OCI-LY7 (cell line): ENCODE data around the gene GPR142. TPM values are rescaled to one million over a fixed set of nuclear protein-coding genes. Genes with fewer than 3 reads are reported as not detected.

Experiments used
- BruUV-seq: library from RNA; stranded (reverse); fragments of 400-500 nt; replicated peaks from 2 replicates; lab custom pipeline; 2021; lab: Mats Ljungman, UMichigan
- CTCF ChIA-PET: fragments of 300-600 bp; sonication (Branson Sonifier 250); formaldehyde crosslinking; loops from one replicate; lab custom pipeline; 2022; ENCODE audit warnings: antibody characterized with exemption; ENCODE audit not compliant: unreplicated experiment; lab: Charles Lee
- POLR2A ChIA-PET: fragments of 300-600 bp; sonication (Branson Sonifier 250); formaldehyde crosslinking; loops from one replicate; lab custom pipeline; 2022; ENCODE audit warnings: antibody characterized with exemption; lab: Charles Lee
- DNase-seq: peaks from one replicate; pipeline ENCODE4 v3.0.0-alpha.2; 2015; ENCODE audit warnings: low spot score
- H2AFZ ChIP-seq: fragments of 200-600 bp; sonication (generic), shearing (Covaris generic); 2 replicates; pipeline ENCODE4 v1.6.1; 2014; ENCODE audit warnings: mild to moderate bottlenecking, antibody characterized with exemption, low read length, moderate library complexity
- H3K27ac ChIP-seq: fragments of 200-600 bp; sonication (generic); 2 replicates; pipeline ENCODE4 v1.5.1; 2014; ENCODE audit warnings: mixed run types, low read depth, mild to moderate bottlenecking, moderate library complexity, low read length, inconsistent platforms; ENCODE audit not compliant: poor library complexity, severe bottlenecking
- H3K36me3 ChIP-seq: fragments of 200-600 bp; sonication (generic); 2 replicates; pipeline ENCODE4 v1.6.1; 2014; ENCODE audit warnings: mild to moderate bottlenecking, antibody characterized with exemption, low read length, moderate library complexity, mixed read lengths; ENCODE audit not compliant: insufficient read depth
- H3K4me1 ChIP-seq: fragments of 200-600 bp; sonication (generic); 2 replicates; pipeline ENCODE4 v1.5.1; 2014; ENCODE audit warnings: mild to moderate bottlenecking, low read length; ENCODE audit not compliant: insufficient read depth, poor library complexity, severe bottlenecking
- H3K4me2 ChIP-seq: fragments of 200-600 bp; sonication (generic); 2 replicates; pipeline ENCODE4 v1.6.1; 2014; ENCODE audit warnings: mild to moderate bottlenecking, low read length
- H3K4me3 ChIP-seq: fragments of 200-600 bp; sonication (generic); 2 replicates; pipeline ENCODE4 v1.5.1; 2014; ENCODE audit warnings: mild to moderate bottlenecking, low read depth, low read length; ENCODE audit not compliant: poor library complexity, severe bottlenecking
- H3K79me2 ChIP-seq: fragments of 200-600 bp; sonication (generic); 2 replicates; pipeline ENCODE4 v1.6.1; 2016; ENCODE audit warnings: low read depth, mild to moderate bottlenecking, low read length, moderate library complexity, mixed read lengths; ENCODE audit not compliant: insufficient read depth
- H3K9me2 ChIP-seq: fragments of 200-600 bp; sonication (generic); 2 replicates; pipeline ENCODE4 v1.6.1; 2016; ENCODE audit warnings: mild to moderate bottlenecking, low read length, mixed read lengths; ENCODE audit not compliant: insufficient read depth
- H3K9me3 ChIP-seq: fragments of 200-600 bp; sonication (generic); 2 replicates; pipeline ENCODE4 v1.6.1; 2014; ENCODE audit warnings: mild to moderate bottlenecking, mixed run types, low read length, mixed read lengths
- H4K20me1 ChIP-seq: fragments of 200-600 bp; sonication (generic); 2 replicates; pipeline ENCODE4 v1.6.1; 2014; ENCODE audit warnings: mild to moderate bottlenecking, antibody characterized with exemption, low read length, moderate library complexity, mixed read lengths; ENCODE audit not compliant: insufficient read depth
- EZH2phosphoT487 ChIP-seq: fragments of 200-600 bp; sonication (generic); IDR thresholded peaks from 2 replicates; pipeline ENCODE4 v1.6.1; 2018; ENCODE audit warnings: low read depth, borderline replicate concordance, mild to moderate bottlenecking, mixed run types, antibody characterized with exemption, low read length, moderate library complexity, mixed read lengths
- intact Hi-C: fragments of 100-400 bp; cut with micrococcal nuclease; formaldehyde crosslinking; loops from one replicate; pipeline ENCODE4 v1.10.0; 2022; ENCODE audit not compliant: unreplicated experiment
- total RNA-seq, 2 experiments: library from RNA; depleted of rRNA in 1 of 2; stranded (reverse); fragments of >200 nt in 1 of 2; shearing (Covaris generic) in 1 of 2; gene quantifications; 2 replicates each; pipeline ENCODE4 v1.2.3, GENCODE V29; 2014 to 2022
- TF ChIP-seq, protein P1 (sequence below): fragments of 200-600 bp; sonication (generic); conservative IDR thresholded peaks from 2 replicates; pipeline ENCODE4 v1.5.1; 2014; ENCODE audit warnings: mild to moderate bottlenecking, antibody characterized with exemption, low read length, moderate library complexity, mixed read lengths

Gene GPR142
- total RNA-seq, 2 experiments from 2014 or later = not detected

GRCh38 chr17:74337834-74338500 lies 29.3 kb upstream of the GPR142 start:
- Histone ChIP-seq H3K27ac (no peak overlapping the region), H3K4me3 (no peak overlapping the region), H3K9me3 (no peaks in the 10 kb centered on the region), H3K79me2 (no peaks in the 10 kb centered on the region), H3K4me1 (peaks cover 2% of the 10 kb centered on the region), H3K9me2 (no peaks in the 10 kb centered on the region), H4K20me1 (no peaks in the 10 kb centered on the region), H3K36me3 (no peaks in the 10 kb centered on the region), H2AFZ (no peak overlapping the region), H3K4me2 (no peak overlapping the region)
- TF ChIP-seq EZH2phosphoT487 = no peak
- TF ChIP-seq, protein P1, sequence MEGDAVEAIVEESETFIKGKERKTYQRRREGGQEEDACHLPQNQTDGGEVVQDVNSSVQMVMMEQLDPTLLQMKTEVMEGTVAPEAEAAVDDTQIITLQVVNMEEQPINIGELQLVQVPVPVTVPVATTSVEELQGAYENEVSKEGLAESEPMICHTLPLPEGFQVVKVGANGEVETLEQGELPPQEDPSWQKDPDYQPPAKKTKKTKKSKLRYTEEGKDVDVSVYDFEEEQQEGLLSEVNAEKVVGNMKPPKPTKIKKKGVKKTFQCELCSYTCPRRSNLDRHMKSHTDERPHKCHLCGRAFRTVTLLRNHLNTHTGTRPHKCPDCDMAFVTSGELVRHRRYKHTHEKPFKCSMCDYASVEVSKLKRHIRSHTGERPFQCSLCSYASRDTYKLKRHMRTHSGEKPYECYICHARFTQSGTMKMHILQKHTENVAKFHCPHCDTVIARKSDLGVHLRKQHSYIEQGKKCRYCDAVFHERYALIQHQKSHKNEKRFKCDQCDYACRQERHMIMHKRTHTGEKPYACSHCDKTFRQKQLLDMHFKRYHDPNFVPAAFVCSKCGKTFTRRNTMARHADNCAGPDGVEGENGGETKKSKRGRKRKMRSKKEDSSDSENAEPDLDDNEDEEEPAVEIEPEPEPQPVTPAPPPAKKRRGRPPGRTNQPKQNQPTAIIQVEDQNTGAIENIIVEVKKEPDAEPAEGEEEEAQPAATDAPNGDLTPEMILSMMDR = no peak
- no TSS peak for BruUV-seq
- DNase-seq = no peak
- CTCF ChIA-PET = no interaction called here
- POLR2A ChIA-PET = no interaction called here
- intact Hi-C loops = no loop called here

DNA sequence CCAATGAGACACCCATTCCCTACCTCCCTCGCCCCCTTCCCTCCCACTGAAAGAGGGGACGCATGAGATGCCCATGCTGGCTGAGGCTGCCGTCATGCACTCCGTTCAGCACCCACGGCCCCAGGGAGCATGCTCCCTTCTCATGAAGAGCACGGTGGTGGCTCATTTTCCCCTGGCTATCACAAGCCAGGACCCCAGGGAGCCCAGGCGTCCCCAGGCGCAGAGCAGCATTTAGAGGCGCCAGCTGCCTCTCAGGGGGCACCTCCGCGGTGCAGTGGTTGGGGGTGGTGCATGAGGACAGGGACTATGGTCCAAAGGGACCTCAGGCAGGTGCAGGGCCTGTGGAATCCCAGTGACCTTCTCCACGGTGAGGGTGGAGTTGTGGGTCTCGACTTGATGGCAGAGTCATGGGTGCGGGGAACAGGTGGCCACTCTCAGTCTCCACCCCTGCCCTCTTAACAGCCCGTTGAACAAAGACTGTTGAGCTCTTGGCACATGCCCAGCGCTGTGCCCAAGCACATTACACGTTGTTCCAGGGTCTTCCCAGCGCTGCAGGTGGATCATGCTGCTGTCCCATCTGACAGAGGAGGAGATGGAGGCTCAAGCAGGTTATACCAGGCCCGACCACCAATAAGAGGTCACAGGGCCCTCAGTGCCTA lies 27.6 kb upstream of the GPR142 start:
- TF ChIP-seq, protein P1 = no peak
- no peak for TF ChIP-seq EZH2phosphoT487
- H3K79me2 ChIP-seq = no peaks in the 10 kb centered on the region
- no peak for DNase-seq
- intact Hi-C loops = no loop called here
- BruUV-seq = no TSS peak
- no peak overlapping the region for H3K27ac ChIP-seq
- no peak overlapping the region for H3K4me2 ChIP-seq
- no peaks in the 10 kb centered on the region for H4K20me1 ChIP-seq
- no peaks in the 10 kb centered on the region for H3K36me3 ChIP-seq
- H3K9me2 ChIP-seq = no peaks in the 10 kb centered on the region
- no peak overlapping the region for H2AFZ ChIP-seq
- ChIA-PET POLR2A (no interaction called here), CTCF (no interaction called here)
- H3K4me3 ChIP-seq = no peak overlapping the region
- no peaks in the 10 kb centered on the region for H3K9me3 ChIP-seq
- H3K4me1 ChIP-seq = no peaks in the 10 kb centered on the region

- intact Hi-C loops = no loop called here
- no TSS peak for BruUV-seq
Measured at GRCh38 chr17:74340470-74341023, 26.8 kb upstream of the GPR142 start.

More at GRCh38 chr17:74340470-74341023, 26.8 kb upstream of the GPR142 start:
- ChIA-PET CTCF (no interaction called here), POLR2A (no interaction called here)
- TF ChIP-seq, protein P1 = no peak
- TF ChIP-seq EZH2phosphoT487 = no peak
- no peak overlapping the region for H3K4me3 ChIP-seq
- no peak overlapping the region for H3K4me2 ChIP-seq
- H3K9me3 ChIP-seq = no peaks in the 10 kb centered on the region
- H3K36me3 ChIP-seq = no peaks in the 10 kb centered on the region
- no peaks in the 10 kb centered on the region for H3K79me2 ChIP-seq
- H2AFZ ChIP-seq = no peak overlapping the region
- no peaks in the 10 kb centered on the region for H4K20me1 ChIP-seq
- DNase-seq = no peak
- H3K27ac ChIP-seq = no peak overlapping the region
- H3K9me2 ChIP-seq = no peaks in the 10 kb centered on the region
- no peaks in the 10 kb centered on the region for H3K4me1 ChIP-seq
